Measurements from ENCODE around the gene SLC25A15. TPM values are rescaled to one million over a fixed set of nuclear protein-coding genes. Genes with fewer than 3 reads are reported as not detected.

The SLC25A15 gene
- total and polyA plus RNA-seq, 2 donors (not counting 1 experiment from before 2014, with no cell fraction given): 6.8 to 9.6 TPM

DNA sequence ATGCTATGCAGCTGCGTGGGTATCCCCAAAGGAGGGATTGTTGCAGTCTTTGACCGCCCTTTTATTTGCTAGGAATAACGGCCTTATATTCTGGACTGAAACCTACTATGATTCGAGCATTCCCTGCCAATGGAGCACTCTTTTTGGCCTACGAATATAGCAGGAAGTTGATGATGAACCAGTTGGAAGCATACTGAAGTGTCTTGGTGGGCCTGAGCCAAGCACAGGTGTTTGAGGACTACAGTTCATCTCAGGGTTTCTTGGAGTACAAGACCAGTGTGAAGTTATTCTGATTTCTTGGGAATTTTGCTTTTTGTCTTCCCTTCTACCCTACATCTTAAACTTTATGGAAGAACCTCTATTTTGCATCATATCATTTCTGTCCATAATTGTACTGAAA, 20.1 kb downstream of the SLC25A15 start:
- no peaks in the 10 kb centered on the region for H4K20me1 ChIP-seq (ENCODE audit: control insufficient read depth, extremely low read depth, insufficient read depth, low read length)
- no peak overlapping the region for H3K4me3 ChIP-seq (replicated peaks in 1 of 4; ENCODE audit: control extremely low read depth in 1 of 4, insufficient read depth in 1 of 4, low read depth in 3 of 4, low read length in 4 of 4)
- H3K27me3 ChIP-seq (ENCODE audit: control insufficient read depth, insufficient read depth, low read length): no peaks in the 10 kb centered on the region
- H3K36me3 ChIP-seq (ENCODE audit: control insufficient read depth, insufficient read depth, low read length): peaks cover 1% of the 10 kb centered on the region
- no peak overlapping the region for H2AFZ ChIP-seq (ENCODE audit: low read length)
- no peak for DNase-seq (ENCODE audit: low read depth in 2 of 2)
- H3K9ac ChIP-seq (ENCODE audit: insufficient read depth, low read length): no peak overlapping the region
- H3K79me2 ChIP-seq (ENCODE audit: control insufficient read depth, insufficient read depth, low read length): no peaks in the 10 kb centered on the region
- TF ChIP-seq, protein P1, sequence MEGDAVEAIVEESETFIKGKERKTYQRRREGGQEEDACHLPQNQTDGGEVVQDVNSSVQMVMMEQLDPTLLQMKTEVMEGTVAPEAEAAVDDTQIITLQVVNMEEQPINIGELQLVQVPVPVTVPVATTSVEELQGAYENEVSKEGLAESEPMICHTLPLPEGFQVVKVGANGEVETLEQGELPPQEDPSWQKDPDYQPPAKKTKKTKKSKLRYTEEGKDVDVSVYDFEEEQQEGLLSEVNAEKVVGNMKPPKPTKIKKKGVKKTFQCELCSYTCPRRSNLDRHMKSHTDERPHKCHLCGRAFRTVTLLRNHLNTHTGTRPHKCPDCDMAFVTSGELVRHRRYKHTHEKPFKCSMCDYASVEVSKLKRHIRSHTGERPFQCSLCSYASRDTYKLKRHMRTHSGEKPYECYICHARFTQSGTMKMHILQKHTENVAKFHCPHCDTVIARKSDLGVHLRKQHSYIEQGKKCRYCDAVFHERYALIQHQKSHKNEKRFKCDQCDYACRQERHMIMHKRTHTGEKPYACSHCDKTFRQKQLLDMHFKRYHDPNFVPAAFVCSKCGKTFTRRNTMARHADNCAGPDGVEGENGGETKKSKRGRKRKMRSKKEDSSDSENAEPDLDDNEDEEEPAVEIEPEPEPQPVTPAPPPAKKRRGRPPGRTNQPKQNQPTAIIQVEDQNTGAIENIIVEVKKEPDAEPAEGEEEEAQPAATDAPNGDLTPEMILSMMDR (conservative IDR thresholded peaks at IDR 0.05 in 1 of 2, IDR thresholded peaks at IDR 0.05 in 1 of 2; ENCODE audit: low read depth in 1 of 2, low read length in 2 of 2): no peak
- no peak for TF ChIP-seq EZH2 (IDR thresholded peaks at IDR 0.05; ENCODE audit: low read length, missing control alignments)
- H3K9me3 ChIP-seq (ENCODE audit: control insufficient read depth, insufficient read depth, low read depth, low read length): no peaks in the 10 kb centered on the region
- no peak overlapping the region for H3K27ac ChIP-seq (ENCODE audit: insufficient read depth, low read length)
- no peaks in the 10 kb centered on the region for H3K4me1 ChIP-seq (ENCODE audit: control insufficient read depth, extremely low read depth, insufficient read depth, low read length)
- H3K4me2 ChIP-seq (ENCODE audit: extremely low read depth, insufficient read depth, low read length): no peak overlapping the region

DNA sequence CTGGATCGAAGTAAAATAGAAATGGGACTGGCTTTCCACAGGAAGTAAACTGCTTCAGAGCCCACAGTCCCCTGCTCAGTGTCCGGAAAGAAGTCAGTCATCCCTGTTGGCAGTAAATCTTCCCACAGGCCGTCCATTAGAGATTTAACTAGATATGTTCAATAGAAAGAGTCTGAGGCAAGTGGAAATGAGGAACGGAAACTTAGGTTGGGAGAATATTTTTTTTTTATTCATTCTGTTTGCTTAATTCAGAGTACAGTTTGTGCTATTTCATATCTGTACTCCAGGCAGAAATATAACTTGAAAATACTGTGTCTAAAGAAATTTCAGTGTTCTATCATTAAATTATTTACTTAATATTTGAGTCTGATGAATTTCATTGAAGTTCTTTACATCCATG, 22.7 kb downstream of the SLC25A15 start:
- H3K27ac ChIP-seq (ENCODE audit: insufficient read depth, low read length): no peak overlapping the region
- H3K79me2 ChIP-seq (ENCODE audit: control insufficient read depth, insufficient read depth, low read length): no peaks in the 10 kb centered on the region
- TF ChIP-seq, protein P1 (conservative IDR thresholded peaks at IDR 0.05 in 1 of 2, IDR thresholded peaks at IDR 0.05 in 1 of 2; ENCODE audit: low read depth in 1 of 2, low read length in 2 of 2): no peak
- TF ChIP-seq EZH2 (IDR thresholded peaks at IDR 0.05; ENCODE audit: low read length, missing control alignments): no peak
- no peaks in the 10 kb centered on the region for H4K20me1 ChIP-seq (ENCODE audit: control insufficient read depth, extremely low read depth, insufficient read depth, low read length)
- H3K4me3 ChIP-seq (replicated peaks in 1 of 4; ENCODE audit: control extremely low read depth in 1 of 4, insufficient read depth in 1 of 4, low read depth in 3 of 4, low read length in 4 of 4): no peak overlapping the region
- no peaks in the 10 kb centered on the region for H3K9me3 ChIP-seq (ENCODE audit: control insufficient read depth, insufficient read depth, low read depth, low read length)
- H2AFZ ChIP-seq (ENCODE audit: low read length): no peak overlapping the region
- DNase-seq (ENCODE audit: low read depth in 2 of 2): no peak
- H3K27me3 ChIP-seq (ENCODE audit: control insufficient read depth, insufficient read depth, low read length): no peaks in the 10 kb centered on the region
- H3K4me2 ChIP-seq (ENCODE audit: extremely low read depth, insufficient read depth, low read length): no peak overlapping the region
- no peaks in the 10 kb centered on the region for H3K4me1 ChIP-seq (ENCODE audit: control insufficient read depth, extremely low read depth, insufficient read depth, low read length)
- H3K36me3 ChIP-seq (ENCODE audit: control insufficient read depth, insufficient read depth, low read length): no peaks in the 10 kb centered on the region
- H3K9ac ChIP-seq (ENCODE audit: insufficient read depth, low read length): no peak overlapping the region

DNA sequence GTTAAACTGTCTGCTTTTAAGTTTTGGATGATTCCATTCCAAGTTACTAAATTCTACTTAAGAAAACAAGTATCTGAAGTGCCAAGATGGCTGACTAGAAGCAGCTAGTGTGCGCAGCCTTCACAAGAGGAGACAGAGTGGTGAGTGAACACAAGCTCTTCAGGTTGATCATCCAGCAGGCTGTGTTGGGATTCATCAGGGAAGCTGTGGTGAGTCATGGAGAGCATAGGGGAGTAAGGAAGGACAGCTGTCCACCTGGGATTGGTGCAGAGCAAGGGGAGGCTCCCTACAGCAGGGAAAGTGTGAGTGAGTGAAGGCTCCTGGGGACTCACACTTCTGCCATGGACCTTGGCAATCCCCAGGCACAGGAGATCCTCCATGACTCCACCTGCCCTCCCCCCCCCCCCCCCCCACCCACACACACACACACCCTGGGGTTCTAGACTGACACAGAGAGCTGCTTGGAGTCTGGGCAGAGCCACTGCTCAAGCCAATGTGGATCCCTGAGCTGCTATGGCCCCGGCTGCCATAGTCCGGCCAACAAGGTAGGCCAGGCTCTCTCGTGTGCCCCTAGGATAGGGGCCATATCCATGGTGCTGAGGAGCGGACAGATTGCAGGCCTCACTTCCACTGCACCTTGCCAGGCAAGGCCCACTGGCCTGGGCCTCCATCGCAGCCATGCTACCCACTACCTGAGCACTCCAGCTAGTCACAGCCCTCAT, 23.5 kb downstream of the SLC25A15 start:
- no peak overlapping the region for H3K4me3 ChIP-seq (replicated peaks in 1 of 4; ENCODE audit: control extremely low read depth in 1 of 4, insufficient read depth in 1 of 4, low read depth in 3 of 4, low read length in 4 of 4)
- H2AFZ ChIP-seq (ENCODE audit: low read length): no peak overlapping the region
- H3K27ac ChIP-seq (ENCODE audit: insufficient read depth, low read length): no peak overlapping the region
- no peaks in the 10 kb centered on the region for H3K36me3 ChIP-seq (ENCODE audit: control insufficient read depth, insufficient read depth, low read length)
- no peaks in the 10 kb centered on the region for H3K9me3 ChIP-seq (ENCODE audit: control insufficient read depth, insufficient read depth, low read depth, low read length)
- no peak overlapping the region for H3K4me2 ChIP-seq (ENCODE audit: extremely low read depth, insufficient read depth, low read length)
- no peaks in the 10 kb centered on the region for H3K4me1 ChIP-seq (ENCODE audit: control insufficient read depth, extremely low read depth, insufficient read depth, low read length)
- no peak overlapping the region for H3K9ac ChIP-seq (ENCODE audit: insufficient read depth, low read length)
- no peaks in the 10 kb centered on the region for H3K27me3 ChIP-seq (ENCODE audit: control insufficient read depth, insufficient read depth, low read length)
- H3K79me2 ChIP-seq (ENCODE audit: control insufficient read depth, insufficient read depth, low read length): no peaks in the 10 kb centered on the region
- H4K20me1 ChIP-seq (ENCODE audit: control insufficient read depth, extremely low read depth, insufficient read depth, low read length): no peaks in the 10 kb centered on the region
- peak in 1 of 2 donors; percentile 44 for DNase-seq (ENCODE audit: low read depth in 2 of 2)
- TF ChIP-seq EZH2 (IDR thresholded peaks at IDR 0.05; ENCODE audit: low read length, missing control alignments): no peak
- TF ChIP-seq, protein P1 (conservative IDR thresholded peaks at IDR 0.05 in 1 of 2, IDR thresholded peaks at IDR 0.05 in 1 of 2; ENCODE audit: low read depth in 1 of 2, low read length in 2 of 2): no peak

Data from fibroblast of lung (primary cell).